CD4-positive, alpha-beta T cell treated with Interleukin-1 beta for 1 hour (primary cell): ENCODE data around the gene SERPINA12.
A peak's percentile ranks its signal among the peaks of the same experiment; 100 is the strongest.
"Not testable (repeated sequence)": the region's sequence is repeated elsewhere in the genome, so short reads cannot be mapped to it uniquely, and the experiment has no call there.

Experiments used
- DNase-seq, 2 donors: peaks; one replicate each; pipeline ENCODE4 v3.0.0-alpha.2; 2020 to 2022

SERPINA12 gene

DNA sequence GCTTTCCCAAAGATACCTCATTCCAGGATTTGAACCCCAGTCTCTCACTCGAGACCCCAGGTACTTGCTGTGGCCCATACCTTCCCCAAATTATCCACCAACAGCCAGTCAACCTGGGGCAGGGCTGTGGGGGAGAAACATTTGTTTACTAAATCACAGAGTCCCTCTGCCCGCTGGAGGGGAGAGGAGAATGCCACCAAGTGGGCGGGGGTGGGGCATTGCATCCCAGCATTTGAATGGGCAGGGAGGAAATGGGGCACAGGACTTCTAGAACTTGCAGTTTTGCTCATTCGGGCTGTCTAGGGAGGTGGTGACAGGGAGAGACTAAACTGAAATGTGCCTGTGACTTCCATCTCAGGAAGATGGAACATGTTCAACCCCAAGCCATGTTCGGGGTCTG, 22.4 kb downstream of the SERPINA12 start:
- DNase-seq: no peak

- DNase-seq: peak; percentile 19 to 23
Measured at GRCh38 chr14:94485944-94486841, 23.1 kb downstream of the SERPINA12 start.

DNA sequence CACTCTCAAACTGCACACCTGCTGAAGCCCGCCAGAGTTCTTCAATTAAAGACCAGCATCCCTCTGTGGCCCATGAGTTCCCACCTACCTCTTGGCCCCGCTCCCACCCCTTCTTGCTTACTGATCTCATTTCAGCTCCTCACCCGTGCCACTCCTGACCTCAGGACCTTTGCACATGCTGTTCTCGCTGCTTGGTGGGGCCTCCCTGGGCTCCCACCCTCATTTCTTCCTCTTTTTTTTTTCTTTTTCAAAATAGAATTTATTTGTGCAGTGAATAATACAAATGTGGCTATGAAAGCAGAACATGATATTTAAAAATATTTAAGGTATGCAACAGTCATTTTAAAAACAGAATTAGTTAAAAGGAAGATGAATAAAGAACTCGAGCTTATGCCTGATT, 24.8 kb downstream of the SERPINA12 start:
- no peak for DNase-seq

DNA sequence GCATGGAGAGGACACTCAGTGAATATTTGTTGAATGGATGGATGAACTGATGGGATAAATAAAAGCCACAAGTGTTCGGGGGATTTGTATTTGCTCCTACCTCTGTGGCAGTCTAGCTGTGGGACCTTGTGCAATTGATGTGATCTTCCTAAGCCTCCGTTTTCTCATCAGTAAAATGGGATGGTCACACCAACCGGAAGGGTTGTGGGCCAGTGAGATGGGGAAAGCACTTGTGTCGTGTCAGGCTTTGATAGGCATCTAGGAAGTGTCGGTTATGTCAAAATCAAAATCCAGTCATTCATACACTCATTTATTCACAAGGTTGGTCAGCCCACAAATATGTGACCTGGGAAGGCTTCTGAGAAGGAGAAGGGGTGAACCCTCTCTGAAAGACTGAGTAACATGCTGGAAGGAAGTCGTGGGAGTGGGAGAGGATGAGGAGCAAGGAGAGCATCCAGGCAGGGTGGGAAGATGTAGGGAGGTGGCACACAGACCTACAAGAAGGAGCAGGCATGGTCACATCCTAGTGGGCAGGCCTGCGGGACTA, 25.5 kb downstream of the SERPINA12 start:
- DNase-seq: no peak

DNA sequence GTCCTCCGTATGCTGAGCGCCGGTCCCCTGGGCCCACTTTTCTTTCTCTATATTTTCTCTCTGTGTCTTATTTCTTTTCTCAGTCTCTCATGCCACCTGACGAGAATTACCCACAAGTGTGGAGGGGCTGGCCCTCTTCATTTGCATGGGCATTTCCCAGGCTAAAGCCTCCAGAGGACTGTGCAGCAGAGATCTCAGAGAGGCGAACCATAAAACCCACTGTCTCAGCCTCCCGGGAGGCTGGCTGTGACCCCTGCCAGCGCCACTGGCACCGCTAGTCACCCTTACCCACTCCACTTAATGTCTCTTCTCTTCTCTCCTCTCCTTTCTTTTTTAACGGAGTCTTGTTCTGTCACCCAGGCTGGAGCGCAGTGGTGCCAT, 26.2 kb downstream of the SERPINA12 start:
- no peak for DNase-seq

DNA sequence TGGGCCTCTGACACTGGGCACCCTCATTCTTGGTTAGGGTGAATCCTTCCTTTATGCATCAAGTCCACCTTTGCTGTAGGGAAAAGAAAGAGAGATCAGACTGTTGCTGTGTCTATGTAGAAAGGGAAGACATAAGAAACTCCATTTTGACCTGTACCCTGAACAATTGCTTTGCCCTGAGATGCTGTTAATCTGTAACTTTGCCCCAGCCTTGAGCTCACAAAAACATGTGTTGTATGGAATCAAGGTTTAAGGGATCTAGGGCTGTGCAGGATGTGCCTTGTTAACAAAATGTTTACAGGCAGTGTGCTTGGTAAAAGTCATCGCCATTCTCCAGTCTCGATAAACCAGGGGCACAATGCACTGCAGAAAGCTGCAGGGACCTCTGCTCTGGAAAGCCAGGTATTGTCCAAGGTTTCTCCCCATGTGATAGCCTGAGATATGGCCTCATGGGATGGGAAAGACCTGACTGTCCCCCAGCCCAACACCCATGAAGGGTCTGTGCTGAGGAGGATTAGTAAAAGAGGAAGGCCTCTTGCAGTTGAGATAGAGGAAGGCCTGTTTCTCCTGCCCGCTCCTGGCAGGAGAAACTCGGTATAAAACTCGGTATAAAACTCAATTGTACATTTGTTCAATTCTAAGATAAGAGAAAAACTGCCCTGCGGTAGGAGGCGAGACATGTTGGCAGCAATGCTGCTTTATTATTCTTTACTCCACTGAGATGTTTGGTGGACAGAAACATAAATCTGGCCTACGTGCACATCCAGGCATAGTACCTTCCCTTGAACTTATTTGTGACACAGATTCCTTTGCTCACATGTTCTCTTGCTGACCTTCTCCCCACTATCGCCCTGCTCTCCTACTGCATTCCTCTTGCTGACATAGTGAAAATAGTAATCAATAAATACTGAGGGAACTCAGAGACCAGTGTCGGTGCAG, 26.9 kb downstream of the SERPINA12 start:
- not testable (repeated sequence) for DNase-seq

DNA sequence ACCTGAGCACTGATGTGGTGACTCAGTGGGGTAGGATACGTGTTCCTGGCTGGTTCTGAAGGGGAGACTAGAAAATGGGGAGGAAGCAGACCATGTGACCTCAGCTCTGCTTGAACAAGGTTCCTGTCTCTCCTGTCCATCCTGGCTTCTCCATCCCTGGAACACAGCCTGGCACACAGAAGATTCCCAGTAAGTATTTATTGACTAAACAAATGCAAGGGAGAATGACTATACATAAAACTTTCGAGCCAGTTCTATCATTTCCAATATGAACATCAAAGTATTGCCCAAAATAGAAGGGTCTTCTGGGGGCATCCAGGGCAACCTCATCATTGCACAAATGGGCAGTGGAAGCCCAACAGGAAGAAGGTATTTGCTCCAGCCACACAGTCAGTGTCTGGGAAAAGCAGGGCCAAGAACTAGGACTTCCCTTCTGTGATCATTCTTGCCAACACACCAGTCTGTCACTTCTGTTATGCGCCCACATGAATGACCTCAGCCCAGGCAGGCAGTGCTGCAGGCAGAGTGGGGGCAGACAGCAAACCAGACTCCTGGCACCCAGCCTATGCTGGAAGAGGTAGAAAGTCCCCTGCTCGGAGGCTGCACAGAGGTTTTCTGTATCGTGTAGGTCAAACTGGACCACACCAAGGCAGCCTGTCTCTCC, 27.7 kb downstream of the SERPINA12 start:
- DNase-seq: no peak

- no peak for DNase-seq
Measured at GRCh38 chr14:94480809-94481208, 28.5 kb downstream of the SERPINA12 start.

DNA sequence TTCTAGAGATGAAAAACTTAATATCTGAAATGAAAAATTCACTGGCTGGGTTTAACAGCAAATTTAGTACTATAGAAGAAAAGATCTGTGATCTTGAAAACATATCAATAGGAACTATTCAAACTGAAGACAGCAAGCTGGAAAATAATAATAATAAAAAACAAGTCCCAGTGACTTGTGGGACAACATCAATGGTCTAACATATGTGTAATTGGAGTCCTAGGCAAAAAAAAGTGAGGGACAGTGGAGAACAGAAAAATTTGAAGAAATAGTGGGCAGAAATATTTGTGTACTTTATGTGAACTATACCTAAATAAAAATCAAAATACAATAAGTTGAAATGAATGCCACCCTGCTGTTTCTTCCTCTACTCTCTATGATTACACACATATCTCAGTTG, 30.8 kb downstream of the SERPINA12 start:
- DNase-seq: no peak

DNA sequence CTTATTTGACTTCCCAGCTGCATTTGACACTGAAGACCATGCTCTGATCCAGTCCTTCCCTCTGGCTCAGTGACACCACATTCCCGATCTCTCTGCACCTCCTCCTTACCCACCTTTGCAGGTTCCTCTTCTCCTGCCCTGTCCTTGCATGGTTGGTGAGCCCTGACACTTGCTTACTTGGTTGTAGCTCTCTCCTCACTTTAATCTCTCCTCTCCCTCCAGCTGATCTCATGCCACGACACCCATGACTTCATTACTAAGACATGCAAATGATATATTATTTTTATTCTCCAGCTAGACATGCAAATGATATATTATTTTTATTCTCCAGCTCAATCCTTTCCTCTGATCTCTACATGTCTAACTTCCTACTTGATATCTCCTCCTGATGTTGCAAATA, 33.2 kb downstream of the SERPINA12 start, which contains the start of gene SERPINA9:
Gene SERPINA9, minus strand, starts transcription at position 175 of the 400 bp plus-strand sequence. CDS start 6,357 bp downstream, outside the sequence.
- no peak for DNase-seq

DNA sequence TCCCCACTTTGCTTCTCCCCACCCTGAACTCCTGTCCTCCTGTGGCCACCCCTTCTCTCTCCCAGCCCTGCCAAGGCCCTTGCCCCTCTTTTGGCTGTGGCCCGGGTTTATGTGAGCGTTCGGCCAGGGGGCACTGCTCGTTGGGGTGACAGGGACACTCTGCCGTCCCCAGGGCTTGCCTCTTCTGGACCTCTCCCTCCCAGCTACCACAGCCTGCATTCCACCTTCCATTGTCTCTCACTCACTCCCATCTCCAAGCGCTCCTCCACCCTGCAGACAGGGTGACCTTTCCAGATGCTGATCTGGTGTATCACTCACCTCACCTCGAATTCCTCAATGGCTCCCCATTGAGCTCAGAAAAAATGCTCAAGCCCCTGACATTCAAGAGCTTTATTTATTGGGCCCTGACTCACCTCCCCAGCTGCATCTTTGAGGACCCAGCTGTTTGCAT, 34.7 kb downstream of the SERPINA12 start:
- DNase-seq: no peak

GRCh38 chr14:94473666-94474410, 35.4 kb downstream of the SERPINA12 start:
- DNase-seq: no peak

DNA sequence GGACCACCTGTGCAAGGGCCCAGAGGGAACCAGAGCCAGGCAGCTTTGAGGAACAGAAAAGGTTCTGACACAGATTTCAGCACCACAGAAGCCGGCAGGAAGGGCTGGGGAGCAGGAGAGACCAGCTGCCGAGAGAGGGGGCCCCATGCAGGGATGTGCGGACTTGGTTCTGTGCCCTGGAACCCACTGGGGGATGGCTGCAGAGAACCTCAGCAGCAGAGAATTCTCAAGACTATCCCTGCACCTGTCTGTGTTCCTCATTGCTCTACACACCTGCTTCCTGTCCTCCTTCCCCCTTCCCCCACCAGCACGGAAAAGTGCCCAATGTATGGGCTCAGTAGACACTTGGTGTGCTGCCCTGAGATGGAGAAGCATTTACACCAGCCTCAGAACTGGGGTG, 36.4 kb downstream of the SERPINA12 start:
- no peak for DNase-seq

GRCh38 chr14:94471045-94471444, 38.2 kb downstream of the SERPINA12 start:
- DNase-seq: no peak

- no peak for DNase-seq
Measured at GRCh38 chr14:94470311-94470710, 39.0 kb downstream of the SERPINA12 start.

GRCh38 chr14:94469261-94469660, 40.0 kb downstream of the SERPINA12 start:
- no peak for DNase-seq

DNA sequence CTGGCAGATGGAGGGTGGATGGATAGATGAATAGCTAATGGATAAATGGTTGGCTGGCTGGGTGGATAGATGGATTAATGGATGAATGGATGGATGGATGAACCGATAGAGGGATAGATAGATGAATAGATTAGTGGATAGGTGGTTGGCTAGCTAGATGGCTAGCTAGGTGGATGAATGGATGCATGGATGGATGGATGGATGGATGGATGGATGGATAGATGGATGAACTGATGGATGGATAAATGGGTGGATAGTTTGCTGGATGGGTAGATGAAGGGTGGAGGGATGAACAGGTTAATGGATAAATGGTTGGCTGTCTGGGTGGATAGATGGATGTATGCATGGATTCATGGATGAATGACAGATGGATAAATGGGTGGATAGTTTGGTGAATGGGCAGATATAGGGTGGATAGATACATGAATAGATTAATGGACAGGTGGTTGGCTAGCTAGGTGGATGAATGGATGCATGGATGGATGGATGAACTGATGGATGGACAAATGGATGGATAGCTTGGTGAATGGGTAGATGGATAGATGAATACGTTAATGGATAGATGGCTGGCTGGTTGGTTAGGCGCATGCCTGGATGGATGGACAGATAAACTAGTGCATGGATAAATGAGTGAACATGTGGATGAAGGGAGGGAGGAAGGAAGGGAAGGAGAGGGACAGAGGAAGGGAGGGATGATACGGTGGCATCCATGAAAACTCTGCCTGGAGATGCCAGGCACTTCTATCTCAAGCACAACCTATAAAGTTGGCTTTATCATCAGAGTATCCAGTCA, 41.3 kb downstream of the SERPINA12 start:
- no peak for DNase-seq

- no peak for DNase-seq
Measured at GRCh38 chr14:94466706-94467370, 42.4 kb downstream of the SERPINA12 start.

DNA sequence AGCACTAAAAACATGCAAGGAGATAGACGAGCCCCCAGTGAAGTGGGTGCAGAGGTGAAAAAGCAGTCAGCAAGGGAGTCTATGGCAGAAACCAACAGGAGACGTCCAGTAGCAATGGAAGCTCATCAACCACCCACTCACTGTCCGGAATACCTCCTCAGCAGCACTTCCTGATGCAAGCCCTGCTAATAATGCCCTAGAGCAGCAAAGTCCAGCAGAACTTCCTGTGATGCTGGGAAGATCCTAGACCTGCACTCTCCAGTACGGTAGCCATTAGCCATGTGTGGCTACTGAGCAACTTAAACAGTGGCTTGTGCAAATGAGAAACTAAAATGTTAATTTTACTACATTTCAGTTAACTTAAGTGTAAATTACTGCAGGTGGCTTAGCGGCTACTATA, 44.2 kb downstream of the SERPINA12 start:
- no peak for DNase-seq

DNA sequence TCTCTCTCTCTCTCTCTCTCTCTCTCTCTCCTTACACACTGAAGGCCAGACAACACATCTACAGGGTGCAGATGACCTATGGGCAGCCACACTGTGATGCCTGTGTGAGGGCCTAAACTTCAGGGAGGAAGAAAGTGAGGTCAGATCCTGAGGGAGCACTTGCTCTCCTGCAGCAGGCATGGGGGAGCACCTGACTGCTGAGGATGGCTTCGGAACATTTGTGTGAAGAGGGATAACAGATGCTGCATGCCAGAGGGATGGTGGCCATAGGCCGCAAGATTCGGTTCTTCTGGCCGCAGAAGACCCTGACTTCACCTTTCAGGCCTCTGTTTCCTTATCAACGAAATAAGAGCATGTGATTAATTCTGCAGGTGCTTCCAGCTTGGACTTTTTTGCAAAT, 45.0 kb downstream of the SERPINA12 start:
- DNase-seq: no peak
